Uterus (tissue), 2 donors: ENCODE measurements around the gene SYTL2.

ENCODE experiments used
- POLR2A ChIP-seq, 2 donors: fragments of 450-650 bp; IDR thresholded peaks; one replicate each; pipeline ENCODE4 v1.6.1; 2016; ENCODE audit warnings: antibody characterized with exemption in 2 of 2, mild to moderate bottlenecking in 1 of 2, moderate library complexity in 1 of 2
- TF ChIP-seq, protein P1 (sequence below), 4 experiments: fragments of 200-600 bp in 2 of 4; fragments of 450-650 bp in 2 of 4; sonication (generic) in 2 of 4; IDR thresholded peaks; one replicate each; pipeline ENCODE4 v1.5.1; 2016 to 2019; ENCODE audit warnings: antibody characterized with exemption in 4 of 4, mild to moderate bottlenecking in 2 of 4, moderate library complexity in 1 of 4

DNA sequence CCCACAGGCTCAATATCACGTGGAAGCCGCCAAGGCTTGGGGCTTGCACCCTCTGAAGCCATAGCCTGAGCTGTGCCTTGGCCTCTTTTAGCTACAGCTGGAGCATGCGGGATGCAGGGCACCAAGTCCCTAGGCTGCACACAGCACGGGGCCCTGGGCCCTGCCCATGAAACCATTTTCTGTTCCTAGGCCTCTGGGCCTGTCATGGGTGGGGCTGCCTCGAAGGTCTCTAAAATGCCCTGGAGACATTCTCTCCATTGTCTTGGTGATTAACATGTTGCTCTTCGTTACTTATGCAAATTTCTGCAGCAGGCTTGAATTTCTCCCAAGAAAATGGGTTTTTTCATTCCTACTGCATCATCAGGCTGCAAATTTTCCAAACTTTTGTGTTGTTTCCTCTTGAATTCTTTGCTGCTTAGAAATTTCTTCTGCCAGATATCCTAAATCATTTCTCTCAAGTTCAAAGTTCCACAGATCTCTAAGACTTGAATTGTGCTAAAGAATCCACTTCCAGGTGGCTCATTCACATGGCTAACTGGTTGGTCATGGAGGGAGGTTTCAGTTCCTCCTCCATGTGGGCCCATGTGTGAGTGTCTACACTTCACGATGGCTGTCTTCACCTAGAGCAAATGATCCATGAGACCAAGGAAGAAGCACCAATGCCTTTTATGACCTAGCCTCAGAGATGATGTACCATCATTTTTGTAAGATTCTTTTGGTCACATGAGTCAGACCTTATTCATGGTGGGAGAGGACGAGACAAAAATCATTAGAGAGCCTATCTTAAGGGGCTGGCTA, 138.6 kb downstream of the SYTL2 start:
- TF ChIP-seq, protein P1, sequence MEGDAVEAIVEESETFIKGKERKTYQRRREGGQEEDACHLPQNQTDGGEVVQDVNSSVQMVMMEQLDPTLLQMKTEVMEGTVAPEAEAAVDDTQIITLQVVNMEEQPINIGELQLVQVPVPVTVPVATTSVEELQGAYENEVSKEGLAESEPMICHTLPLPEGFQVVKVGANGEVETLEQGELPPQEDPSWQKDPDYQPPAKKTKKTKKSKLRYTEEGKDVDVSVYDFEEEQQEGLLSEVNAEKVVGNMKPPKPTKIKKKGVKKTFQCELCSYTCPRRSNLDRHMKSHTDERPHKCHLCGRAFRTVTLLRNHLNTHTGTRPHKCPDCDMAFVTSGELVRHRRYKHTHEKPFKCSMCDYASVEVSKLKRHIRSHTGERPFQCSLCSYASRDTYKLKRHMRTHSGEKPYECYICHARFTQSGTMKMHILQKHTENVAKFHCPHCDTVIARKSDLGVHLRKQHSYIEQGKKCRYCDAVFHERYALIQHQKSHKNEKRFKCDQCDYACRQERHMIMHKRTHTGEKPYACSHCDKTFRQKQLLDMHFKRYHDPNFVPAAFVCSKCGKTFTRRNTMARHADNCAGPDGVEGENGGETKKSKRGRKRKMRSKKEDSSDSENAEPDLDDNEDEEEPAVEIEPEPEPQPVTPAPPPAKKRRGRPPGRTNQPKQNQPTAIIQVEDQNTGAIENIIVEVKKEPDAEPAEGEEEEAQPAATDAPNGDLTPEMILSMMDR (IDR thresholded peaks at IDR 0.05): no peak
- no peak for TF ChIP-seq POLR2A (IDR thresholded peaks at IDR 0.05)
